Endometrium (tissue), 2 donors: Measurements from ENCODE around the gene RFX3.

Source experiments
- FAIRE-seq: peaks from 2 replicates; lab custom pipeline; 2012; peaks lifted over from hg19 to GRCh38; lab: Jason Lieb, UNC
- donor health status: control.
- donor health status: control.

RFX3 gene

DNA sequence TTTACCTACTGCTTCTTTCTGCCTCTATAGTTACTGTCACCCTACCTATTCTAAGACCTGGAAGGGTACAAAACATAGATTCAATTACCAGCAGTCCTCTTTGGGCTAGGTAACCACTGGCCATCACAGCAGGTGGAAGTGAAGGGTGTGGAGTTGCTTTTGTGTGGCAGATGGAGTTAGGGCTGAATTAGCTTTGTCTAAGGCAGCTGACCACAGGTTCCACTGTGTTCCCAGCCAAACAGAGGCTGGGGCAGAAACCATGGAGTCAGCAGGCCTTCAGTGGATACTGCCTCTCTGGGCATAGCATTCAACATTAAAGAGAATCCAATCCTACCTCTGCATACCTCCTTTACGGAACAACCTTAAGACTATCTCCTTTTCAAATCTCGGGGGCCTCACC lies 254.2 kb downstream of the RFX3 start:
- FAIRE-seq = no peak

DNA sequence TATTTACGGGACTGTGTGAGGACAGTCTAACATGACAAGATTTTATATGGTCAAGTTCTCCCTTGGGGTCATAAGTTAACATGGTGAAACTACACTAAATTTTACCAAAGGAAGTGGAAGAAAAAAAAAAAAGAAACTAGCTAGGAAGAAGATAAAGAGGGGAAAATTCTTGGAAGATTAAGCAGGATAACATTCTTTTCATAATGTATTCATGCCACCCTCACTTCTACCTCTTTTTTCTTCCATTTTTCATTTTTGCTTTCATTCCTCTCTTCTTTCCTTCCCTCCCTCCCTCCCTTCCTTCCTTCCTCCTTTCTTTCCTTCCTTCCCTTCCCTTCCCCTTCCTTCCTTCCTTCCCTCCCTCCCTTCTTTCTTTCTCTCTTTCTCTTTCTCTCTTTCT lies 254.6 kb downstream of the RFX3 start:
- FAIRE-seq = no peak

GRCh38 chr9:3268223-3268622 lies 257.6 kb downstream of the RFX3 start:
- no peak for FAIRE-seq

DNA sequence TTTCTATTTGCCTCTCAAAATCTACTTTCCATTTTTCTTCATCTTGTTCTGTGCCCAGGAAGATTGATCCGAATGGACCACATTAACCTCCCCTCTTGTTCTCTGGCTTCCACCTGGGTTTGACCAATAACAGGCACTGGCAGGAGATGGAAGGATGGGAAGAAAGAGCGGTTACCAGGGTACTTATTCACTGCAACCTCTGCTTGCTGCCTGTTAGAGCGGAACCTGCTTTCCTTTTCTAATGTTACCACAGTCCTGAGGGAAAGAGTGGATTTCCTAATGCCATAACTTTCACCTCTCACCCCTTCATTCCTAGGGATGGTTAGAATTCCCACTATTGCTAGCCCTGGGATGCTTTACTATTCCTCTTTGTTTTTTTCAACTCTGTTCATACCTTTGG lies 262.1 kb downstream of the RFX3 start:
- no peak for FAIRE-seq

GRCh38 chr9:3262826-3263529 lies 262.8 kb downstream of the RFX3 start:
- FAIRE-seq = peak; percentile 63

DNA sequence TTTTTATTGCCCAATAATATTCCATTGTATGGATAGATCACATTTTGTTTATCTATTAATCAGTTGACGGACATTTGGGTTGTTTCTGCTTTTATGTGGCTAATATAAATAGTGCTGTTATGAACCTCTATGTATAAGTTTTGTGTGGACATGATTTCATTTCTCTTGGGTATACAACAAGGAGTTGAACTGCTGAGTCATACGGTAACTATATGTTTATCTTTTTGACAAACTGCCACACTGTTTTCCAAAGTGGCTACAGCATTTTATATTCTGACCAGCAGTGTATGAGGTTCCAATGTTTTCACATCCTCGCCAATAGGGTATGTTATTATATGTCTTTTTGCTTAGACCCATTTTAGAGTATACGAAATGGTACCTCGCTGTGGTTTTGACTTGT lies 264.3 kb downstream of the RFX3 start:
- FAIRE-seq = no peak

DNA sequence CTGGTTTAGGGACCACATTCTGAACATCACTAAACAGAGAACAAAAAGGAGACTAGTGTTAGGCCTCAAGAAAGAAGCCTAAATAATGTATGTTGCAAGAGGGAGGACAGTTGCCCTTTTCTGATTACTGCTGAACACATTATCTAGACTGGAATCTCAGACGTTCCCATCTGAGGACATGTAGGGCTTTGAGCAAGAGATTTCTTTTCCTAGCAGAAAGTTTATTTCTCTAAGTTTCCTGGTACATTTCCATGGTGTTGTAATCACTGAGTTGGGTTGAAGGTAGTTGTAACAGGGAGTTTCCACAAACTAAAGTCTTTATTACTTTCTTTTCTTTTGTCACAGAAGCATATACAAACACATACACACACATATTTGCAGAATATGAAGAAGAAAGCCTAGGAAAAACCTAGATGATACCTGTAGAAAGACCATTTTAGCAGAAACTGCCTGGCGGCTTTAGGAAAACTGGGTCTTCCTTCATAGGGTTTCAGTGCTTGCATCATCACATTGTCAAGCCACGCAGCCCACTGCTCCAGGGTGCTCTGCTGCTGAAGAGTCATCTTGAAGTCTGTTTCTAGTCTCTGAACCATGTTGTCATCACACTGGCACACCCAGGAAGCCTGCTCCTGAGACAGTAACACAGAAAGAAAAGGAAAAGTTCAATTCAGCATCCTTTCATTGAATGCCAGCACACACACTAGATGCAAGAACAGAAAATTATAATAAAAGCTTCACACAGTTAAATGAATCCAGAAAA lies 269.1 kb downstream of the RFX3 start:
- FAIRE-seq = no peak

DNA sequence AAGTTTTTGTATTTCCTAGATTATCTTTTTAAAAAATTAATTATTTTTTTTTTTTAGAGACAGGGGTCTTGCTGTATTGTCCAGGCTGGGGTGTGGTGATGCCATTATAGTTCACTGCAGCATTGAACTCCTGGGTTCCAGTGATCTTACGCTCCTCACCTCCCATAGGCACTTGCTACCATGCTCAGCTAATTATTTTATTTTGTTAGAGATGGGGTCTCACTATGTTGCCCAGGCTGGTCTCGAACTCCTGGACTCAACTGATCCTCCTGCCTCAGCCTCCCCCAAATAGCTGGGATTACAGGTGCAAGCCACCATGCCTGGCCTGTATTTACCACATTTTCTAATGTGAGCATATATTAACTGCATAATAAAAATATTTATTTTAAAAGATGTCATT lies 274.5 kb downstream of the RFX3 start:
- no peak for FAIRE-seq

- peak; percentile 69 for FAIRE-seq
Measured at GRCh38 chr9:3250741-3251140, 275.1 kb downstream of the RFX3 start.

DNA sequence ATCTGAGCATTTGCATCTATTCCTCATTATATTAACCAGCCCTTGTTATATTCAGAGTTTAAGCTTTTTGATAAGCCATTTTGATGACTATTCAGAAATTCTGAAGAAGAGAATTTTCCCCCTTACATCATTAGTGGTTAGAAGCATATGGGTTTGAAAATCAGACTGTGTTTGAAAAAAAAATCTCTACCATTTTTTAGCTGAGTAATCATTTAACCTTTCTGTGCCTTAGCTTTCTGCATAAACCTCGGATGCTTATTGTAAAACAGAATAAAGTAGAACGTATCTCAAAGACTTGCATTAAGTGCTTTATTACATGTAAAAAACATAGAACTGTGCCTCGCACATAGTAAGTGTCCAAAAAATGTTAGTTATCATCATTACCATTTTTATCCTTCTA lies 278.6 kb downstream of the RFX3 start:
- no peak for FAIRE-seq

DNA sequence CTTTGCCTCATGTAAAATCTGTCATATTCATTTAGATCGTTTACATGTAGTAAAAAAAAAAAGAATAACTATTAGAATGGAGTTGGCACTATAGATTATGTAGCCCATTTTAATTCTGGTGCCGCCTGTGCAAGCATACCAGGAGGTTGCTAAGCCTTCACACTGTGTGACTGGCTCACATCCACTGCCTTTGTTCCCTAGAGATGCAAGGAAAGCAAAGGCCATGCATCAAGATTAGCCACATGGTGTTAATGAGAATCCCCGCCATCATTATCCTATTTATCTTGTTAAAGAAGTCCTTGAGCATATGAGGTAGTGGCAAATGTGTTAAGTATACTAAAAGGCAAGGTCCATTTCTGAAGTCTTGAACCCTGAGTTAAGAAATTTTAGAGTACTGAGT lies 279.6 kb downstream of the RFX3 start:
- no peak for FAIRE-seq

- FAIRE-seq = no peak
Measured at GRCh38 chr9:3244963-3245653, 280.7 kb downstream of the RFX3 start.

- FAIRE-seq = no peak
Measured at GRCh38 chr9:3243683-3244082, 282.1 kb downstream of the RFX3 start.

GRCh38 chr9:3241290-3241689 lies 284.5 kb downstream of the RFX3 start:
- FAIRE-seq = no peak

- no peak for FAIRE-seq
Measured at GRCh38 chr9:3240656-3241268, 285.0 kb downstream of the RFX3 start.

- no peak for FAIRE-seq
Measured at GRCh38 chr9:3239240-3239639, 286.6 kb downstream of the RFX3 start.

DNA sequence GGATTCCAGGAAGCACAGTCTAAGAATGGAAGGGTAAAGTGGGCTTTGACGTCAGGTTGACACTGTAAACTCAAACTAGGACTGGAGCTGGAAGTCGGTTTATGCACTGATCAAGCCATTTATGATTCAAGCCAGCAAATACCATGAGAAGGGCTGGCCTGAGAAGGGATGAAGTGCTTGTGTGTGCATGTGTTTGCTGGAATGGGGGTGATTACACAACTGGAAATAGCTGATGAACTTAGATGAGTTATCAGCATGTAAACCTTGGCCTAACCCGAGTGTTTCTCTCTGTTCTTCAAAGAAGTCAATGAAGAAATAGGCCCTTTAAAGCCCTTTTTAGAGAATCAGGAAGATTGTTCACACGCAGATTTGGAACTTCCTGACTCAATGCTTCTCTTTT lies 287.6 kb downstream of the RFX3 start:
- no peak for FAIRE-seq

- no peak for FAIRE-seq
Measured at GRCh38 chr9:3237121-3237520, 288.7 kb downstream of the RFX3 start.

DNA sequence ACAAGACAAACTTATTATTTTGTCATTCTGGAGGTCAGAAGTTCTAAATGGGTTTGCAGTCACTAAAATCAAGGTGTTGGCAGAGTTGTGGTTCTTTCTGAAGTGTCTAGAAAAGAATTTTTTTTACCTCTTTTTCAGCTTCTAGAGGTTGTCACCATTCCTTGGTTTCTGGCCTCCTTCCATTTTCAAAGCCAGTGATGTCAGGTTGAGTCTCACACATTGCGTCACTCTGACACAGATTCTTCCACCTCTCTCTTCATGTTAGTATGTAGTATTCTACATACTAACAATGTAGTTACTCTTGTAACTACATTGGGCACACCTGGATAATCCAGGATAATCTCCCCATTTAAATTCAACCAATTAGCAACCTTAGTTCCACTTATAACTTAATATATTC lies 290.3 kb downstream of the RFX3 start:
- FAIRE-seq = no peak

DNA sequence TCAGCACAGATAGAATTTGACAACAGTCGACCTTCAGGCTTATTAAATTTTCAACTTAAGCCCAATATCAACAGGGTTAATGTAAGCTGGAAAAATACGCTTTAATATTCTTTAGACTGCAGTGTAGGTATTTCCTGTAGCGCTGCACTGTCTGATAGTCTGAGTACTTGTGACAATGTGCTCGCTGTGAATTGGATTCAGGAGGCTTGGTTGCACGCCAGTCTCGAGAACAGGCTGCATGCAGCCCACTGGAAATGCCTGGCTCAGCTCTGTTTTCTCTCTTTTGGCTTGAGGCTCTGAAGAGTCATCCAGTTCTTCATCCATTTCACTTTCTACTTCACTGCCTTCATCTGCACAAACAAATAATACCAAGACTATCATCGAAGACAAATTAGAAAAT lies 300.9 kb downstream of the RFX3 start:
- FAIRE-seq = no peak

- no peak for FAIRE-seq
Measured at GRCh38 chr9:3215658-3216057, 310.1 kb downstream of the RFX3 start.

DNA sequence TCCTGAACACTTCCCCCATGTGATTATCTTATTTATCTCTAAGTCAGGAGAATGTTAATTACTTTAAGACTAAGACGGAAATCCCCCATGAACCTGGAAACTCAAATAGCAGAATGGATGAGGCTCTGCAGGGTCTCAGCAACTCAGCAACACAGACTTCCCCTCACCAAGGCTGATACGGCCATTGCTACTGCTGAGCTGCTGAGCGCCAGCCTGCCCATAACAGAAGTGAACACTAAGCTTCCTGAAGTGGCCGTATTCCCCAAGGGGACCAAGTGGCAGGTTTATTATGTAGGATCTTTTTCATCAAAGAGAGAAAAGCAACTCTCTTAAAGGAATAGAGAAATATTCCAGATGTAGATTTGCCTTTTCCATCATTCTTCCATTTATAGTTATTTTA lies 311.1 kb downstream of the RFX3 start:
- FAIRE-seq = no peak
